ENCODE data around the gene RACGAP1.

RACGAP1 gene

DNA sequence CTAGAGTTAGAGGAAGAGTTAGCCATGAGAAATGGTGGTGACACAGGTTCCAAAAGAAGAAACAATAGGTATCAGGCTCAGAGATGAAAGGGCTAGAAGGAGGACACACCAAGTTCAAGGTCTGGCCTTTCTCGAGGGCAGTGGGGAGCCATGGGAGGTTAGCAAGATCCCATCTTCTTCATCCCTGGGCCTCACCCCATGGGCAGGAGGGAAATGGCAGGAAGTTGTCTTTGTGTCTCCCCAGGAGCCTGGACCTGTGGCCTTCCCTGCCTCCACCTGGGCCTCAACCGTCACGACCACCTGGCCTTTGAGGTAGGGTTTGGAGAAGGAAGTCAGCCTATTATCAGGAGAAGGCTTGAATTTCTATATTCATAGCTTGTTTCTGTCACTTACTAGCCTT lies 80.6 kb downstream of the RACGAP1 start:
- peaks cover 42 to 46% of the 10 kb centered on the region in 2 experiments for H3K4me1 ChIP-seq (ENCODE audit: control insufficient read depth in 1 of 2, insufficient read depth in 1 of 2, low read depth in 1 of 2, low read length in 1 of 2)
- peaks cover 42% of the 10 kb centered on the region for H3K27me3 ChIP-seq
- no peaks in the 10 kb centered on the region for H3K36me3 ChIP-seq
- H3K9me3 ChIP-seq: no peaks in the 10 kb centered on the region
- peak overlapping the region in 1 of 2 experiments; percentile 51 for H3K4me3 ChIP-seq (ENCODE audit: low read depth in 1 of 2, low read length in 1 of 2)
- peak overlapping the region; percentile 67 for H3K27ac ChIP-seq
- TF ChIP-seq, protein P1, sequence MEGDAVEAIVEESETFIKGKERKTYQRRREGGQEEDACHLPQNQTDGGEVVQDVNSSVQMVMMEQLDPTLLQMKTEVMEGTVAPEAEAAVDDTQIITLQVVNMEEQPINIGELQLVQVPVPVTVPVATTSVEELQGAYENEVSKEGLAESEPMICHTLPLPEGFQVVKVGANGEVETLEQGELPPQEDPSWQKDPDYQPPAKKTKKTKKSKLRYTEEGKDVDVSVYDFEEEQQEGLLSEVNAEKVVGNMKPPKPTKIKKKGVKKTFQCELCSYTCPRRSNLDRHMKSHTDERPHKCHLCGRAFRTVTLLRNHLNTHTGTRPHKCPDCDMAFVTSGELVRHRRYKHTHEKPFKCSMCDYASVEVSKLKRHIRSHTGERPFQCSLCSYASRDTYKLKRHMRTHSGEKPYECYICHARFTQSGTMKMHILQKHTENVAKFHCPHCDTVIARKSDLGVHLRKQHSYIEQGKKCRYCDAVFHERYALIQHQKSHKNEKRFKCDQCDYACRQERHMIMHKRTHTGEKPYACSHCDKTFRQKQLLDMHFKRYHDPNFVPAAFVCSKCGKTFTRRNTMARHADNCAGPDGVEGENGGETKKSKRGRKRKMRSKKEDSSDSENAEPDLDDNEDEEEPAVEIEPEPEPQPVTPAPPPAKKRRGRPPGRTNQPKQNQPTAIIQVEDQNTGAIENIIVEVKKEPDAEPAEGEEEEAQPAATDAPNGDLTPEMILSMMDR (IDR thresholded peaks at IDR 0.05): no peak

DNA sequence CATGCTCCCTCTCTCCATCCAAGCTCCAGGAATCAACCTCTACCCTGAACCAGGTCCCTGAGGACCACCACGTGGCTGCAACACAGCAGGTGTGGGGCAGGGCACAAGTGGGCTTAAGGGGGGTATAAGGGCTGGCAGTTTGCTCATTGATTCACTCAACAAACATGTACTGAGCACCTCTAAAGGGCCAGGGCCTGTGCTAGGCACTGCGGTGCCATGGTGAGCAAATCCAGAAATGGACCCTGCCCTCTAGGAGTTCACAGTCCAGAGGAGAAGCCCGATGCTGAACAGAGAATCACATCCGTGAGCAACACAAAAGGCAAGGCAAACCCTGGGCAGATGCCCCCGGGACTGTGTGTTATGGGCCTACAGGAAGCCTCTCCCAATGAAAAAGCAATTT lies 81.2 kb downstream of the RACGAP1 start:
- Histone ChIP-seq H3K27me3 (peaks cover 35% of the 10 kb centered on the region), H3K4me1 (ENCODE audit: control insufficient read depth in 1 of 2, insufficient read depth in 1 of 2, low read depth in 1 of 2, low read length in 1 of 2) (peaks cover 42 to 46% of the 10 kb centered on the region in 2 experiments), H3K27ac (peak overlapping the region; percentile 67), H3K4me3 (ENCODE audit: low read depth in 1 of 2, low read length in 1 of 2) (no peak overlapping the region), H3K36me3 (no peaks in the 10 kb centered on the region), H3K9me3 (no peaks in the 10 kb centered on the region)
- TF ChIP-seq, protein P1 (IDR thresholded peaks at IDR 0.05): no peak

DNA sequence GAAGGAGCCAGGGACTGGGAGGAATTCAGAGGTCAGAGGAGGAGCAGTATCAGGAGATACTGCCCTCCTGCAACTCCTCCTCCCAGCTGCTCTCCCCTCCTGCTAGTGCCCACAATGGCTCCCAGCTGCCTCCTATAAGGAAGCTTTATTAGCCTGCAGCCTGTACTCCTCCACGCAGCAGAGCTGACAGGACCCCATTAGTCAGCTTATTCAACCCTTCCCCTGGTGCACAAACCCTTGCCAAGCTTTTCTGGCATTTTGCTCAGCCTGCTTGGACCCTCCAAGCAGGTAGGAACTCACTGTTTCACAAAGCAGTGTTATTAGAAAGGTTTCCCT lies 81.7 kb downstream of the RACGAP1 start:
- Histone ChIP-seq H3K4me1 (ENCODE audit: control insufficient read depth in 1 of 2, insufficient read depth in 1 of 2, low read depth in 1 of 2, low read length in 1 of 2) (peaks cover 42 to 46% of the 10 kb centered on the region in 2 experiments), H3K36me3 (no peaks in the 10 kb centered on the region), H3K27ac (peak overlapping the region; percentile 67)

DNA sequence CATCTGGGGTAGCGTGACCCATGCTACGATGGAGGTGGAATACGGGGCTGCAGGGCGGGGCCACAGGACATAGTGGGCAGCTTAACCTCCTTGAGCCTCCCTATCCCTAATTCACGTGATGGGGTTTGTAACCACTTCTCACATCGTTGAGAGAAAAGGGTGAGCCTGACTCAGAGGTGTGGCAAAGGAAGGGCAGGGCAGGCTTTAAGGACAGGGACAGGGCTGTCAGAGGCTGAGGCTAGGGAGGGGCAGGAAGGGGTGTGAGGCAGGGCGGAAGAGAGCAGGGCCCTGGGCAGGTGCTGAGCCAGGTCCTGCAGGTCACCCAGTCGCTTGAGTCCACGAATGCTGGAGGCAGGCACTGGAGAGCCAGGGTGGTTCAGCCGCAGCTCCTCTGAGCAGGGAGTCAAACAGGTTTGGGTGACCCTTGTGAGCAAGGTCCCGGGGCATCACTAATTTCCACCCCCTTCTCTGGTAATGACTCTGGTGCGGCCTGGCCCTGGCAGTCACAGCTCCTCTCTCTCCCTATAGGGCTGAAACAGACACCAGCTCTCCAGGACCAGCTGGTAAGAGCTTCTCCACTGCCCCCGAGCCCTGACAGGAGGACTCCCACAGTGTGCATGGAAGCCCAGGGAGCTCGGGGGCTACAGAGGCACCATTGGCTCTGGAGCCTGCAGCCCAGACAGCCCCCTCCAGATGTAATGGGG lies 82.2 kb downstream of the RACGAP1 start:
- H3K9me3 ChIP-seq: no peaks in the 10 kb centered on the region
- TF ChIP-seq, protein P1 (IDR thresholded peaks at IDR 0.05): no peak
- H3K27me3 ChIP-seq: peaks cover 25% of the 10 kb centered on the region
- peaks cover 42 to 46% of the 10 kb centered on the region in 2 experiments for H3K4me1 ChIP-seq (ENCODE audit: control insufficient read depth in 1 of 2, insufficient read depth in 1 of 2, low read depth in 1 of 2, low read length in 1 of 2)
- H3K36me3 ChIP-seq: no peaks in the 10 kb centered on the region
- H3K4me3 ChIP-seq (ENCODE audit: low read depth in 1 of 2, low read length in 1 of 2): no peak overlapping the region
- peak overlapping the region; percentile 67 for H3K27ac ChIP-seq

More for the DNA sequence above, 81.7 kb downstream of the RACGAP1 start:
- Histone ChIP-seq H3K27me3 (peaks cover 30% of the 10 kb centered on the region), H3K9me3 (no peaks in the 10 kb centered on the region), H3K4me3 (ENCODE audit: low read depth in 1 of 2, low read length in 1 of 2) (no peak overlapping the region)
- TF ChIP-seq, protein P1 (IDR thresholded peaks at IDR 0.05): no peak

DNA sequence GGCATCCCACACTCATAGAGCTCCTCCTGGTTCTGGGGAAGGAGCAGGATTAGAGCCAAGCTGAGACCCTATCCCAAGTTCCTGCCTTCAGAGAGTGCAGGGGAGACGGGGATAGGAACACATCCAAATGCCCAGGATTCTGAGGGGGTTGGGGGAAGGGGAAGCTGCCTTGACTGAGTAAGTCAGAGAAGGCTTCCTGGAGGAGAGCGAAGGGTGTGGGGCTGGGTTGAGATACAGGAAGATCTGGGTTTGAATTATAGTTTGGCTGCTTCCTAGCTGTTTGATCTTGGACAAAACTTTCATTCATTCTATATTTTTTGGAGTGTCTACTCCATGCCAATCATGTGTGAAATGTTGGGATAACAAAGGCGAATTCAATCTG lies 82.8 kb downstream of the RACGAP1 start:
- H3K9me3 ChIP-seq: no peaks in the 10 kb centered on the region
- TF ChIP-seq, protein P1 (IDR thresholded peaks at IDR 0.05): no peak
- H3K4me3 ChIP-seq (ENCODE audit: low read depth in 1 of 2, low read length in 1 of 2): no peak overlapping the region
- H3K36me3 ChIP-seq: no peaks in the 10 kb centered on the region
- peaks cover 42 to 46% of the 10 kb centered on the region in 2 experiments for H3K4me1 ChIP-seq (ENCODE audit: control insufficient read depth in 1 of 2, insufficient read depth in 1 of 2, low read depth in 1 of 2, low read length in 1 of 2)
- H3K27ac ChIP-seq: peak overlapping the region; percentile 67
- peaks cover 19% of the 10 kb centered on the region for H3K27me3 ChIP-seq

Data from neutrophil (primary cell).